Fibroblast of skin of left biceps (primary cell): ENCODE measurements around the gene SCRN1.
"Not testable (repeated sequence)": the region's sequence is repeated elsewhere in the genome, so short reads cannot be mapped to it uniquely, and the experiment has no call there.

Source experiments
- DNase-seq, 2 experiments: peaks; one replicate each; pipeline ENCODE4 v3.0.0-alpha.2; 2013; ENCODE audit warnings: low read depth in 2 of 2

SCRN1 gene

DNA sequence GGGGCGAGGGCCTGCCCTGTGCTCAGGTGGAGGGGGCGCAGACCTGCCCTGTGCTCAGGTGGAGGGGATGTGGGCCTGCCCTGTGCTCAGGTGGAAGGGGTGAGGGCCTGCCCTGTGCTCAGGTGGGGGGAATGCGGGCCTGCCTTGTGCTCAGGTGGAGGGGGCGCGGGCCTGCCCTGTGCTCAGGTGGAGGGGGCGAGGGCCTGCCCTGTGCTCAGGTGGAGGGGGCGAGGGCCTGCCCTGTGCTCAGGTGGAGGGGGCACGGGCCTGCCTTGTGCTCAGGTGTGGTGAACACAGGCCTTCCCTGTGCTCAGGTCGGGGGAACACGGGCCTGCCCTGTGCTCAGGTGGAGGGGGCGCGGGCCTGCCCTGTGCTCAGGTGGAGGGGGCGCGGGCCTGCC is 98.8 kb downstream of the SCRN1 start:
- not testable (repeated sequence) for DNase-seq

- DNase-seq = no peak
Measured at GRCh38 chr7:29890251-29890650, 99.3 kb downstream of the SCRN1 start.

GRCh38 chr7:29889288-29889687 is 100.3 kb downstream of the SCRN1 start:
- no peak for DNase-seq

- DNase-seq = no peak
Measured at GRCh38 chr7:29888006-29888405, 101.6 kb downstream of the SCRN1 start.

DNA sequence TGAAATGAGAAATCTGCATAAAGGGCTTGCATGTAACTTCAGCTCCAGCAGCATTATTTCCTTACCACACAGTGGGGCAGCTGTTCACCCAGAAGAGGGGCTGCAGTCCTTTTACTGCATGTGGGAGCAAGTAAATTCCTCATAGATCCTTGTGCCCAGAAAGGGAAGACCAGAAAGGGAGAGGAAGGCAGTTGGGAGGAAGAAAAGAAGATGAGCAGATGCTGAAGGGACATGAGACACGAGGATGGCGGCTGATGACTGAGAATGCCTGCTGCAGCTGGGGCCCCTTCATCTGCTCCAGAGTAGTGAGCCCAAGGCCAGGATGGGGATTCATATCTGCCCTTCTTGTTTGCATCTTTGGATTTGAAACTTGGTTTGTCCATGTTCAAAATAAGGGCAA is 102.8 kb downstream of the SCRN1 start:
- DNase-seq = no peak

- DNase-seq = no peak
Measured at GRCh38 chr7:29885626-29886025, 104.0 kb downstream of the SCRN1 start.

GRCh38 chr7:29884399-29885272 is 105.0 kb downstream of the SCRN1 start:
- DNase-seq = no peak

DNA sequence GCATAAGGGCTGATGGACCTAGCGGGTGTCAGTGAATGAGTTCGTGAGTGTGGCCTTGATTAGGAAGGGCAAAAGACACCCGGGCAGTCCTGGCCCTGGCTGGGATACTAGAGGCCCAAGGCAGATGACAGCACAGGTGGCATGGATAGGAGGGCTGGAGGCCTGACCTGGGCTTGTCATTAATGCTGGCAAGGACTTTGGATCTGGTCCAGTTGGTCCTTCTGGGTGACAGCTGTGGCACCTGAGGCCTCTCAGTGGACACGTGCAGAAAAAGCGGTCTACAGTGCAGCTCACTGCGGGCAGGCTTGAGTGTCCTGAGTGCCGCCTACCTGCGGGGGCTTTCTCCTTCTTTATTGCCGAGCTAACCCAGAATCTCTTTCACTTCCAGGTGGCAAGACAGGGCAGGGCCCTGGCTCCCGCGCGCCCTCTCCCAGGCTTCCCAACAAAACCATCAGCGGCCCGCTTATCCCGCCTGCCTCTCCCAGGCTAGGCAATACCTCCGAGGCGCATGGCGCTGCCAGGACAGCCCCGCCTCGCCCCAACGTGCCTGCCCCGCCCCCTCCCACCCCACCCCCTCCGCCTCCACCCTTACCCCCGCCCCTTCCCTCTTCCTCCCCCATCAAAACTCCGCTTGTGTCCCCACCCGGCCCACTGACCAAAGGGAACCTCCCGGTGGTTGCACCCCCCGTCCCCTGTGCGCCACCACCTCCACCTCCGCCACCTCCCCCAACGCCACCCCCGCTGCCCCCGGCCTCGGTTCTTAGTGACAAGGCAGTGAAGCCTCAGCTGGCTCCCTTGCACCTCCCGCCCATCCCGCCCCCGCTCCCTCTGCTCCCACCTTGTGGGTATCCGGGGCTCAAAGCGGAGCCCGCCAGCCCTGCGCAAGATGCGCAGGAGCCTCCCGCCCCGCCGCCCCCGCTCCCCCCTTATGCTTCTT is 105.9 kb downstream of the SCRN1 start:
- no peak for DNase-seq

GRCh38 chr7:29882481-29882880 is 107.1 kb downstream of the SCRN1 start:
- DNase-seq = no peak

DNA sequence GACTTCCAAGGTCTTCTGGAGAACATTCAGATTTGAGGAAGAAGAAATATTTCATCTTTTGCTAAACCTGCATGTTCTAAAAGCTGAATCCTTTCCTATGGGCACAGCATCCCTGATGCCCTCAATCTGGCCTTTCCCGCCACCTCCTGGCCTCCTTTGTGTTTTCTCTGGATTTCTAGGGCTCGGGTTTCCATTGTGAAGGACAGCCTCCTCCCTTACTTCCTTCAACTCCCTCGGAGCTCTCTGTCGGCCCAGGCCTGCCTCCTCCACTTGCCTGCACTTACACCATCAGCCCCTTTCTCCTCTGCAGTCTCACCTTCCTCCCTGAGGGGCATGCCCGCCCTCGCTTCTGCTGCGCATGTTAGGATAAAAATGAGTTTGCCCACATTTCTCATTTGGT is 107.9 kb downstream of the SCRN1 start:
- DNase-seq = no peak

GRCh38 chr7:29879609-29880008 is 110.0 kb downstream of the SCRN1 start:
- no peak for DNase-seq

DNA sequence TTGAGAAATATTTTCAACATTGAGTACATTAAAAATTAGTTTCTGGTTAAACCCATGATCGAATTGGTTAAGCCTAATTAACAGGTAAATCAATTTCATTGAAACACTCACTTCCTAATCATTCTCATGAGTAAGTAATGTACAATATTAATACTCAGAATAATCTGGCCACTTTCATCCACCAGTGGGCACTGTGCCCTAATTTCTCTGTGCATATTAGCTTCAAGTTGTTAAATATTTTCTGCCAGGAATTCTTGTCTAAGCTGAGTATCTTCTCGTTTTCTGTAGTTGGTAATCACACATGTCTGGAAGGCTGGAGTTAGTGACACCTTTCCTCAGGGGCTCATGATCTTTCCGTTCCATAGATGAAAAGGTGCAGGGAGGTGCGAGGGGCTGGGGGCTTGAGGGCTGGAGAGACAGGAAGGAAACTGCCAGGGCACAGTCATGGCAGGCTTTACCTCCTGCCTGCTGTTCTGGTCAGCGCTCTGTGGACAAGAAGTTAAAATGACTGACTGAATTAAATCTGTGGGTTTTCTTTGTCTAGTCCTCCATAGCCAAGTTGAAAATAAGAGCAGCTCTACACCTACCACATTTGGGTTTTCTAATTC is 111.4 kb downstream of the SCRN1 start:
- DNase-seq = no peak

- DNase-seq = no peak
Measured at GRCh38 chr7:29877196-29877595, 112.4 kb downstream of the SCRN1 start.

GRCh38 chr7:29875741-29876140 is 113.9 kb downstream of the SCRN1 start:
- no peak for DNase-seq

- DNase-seq = no peak
Measured at GRCh38 chr7:29873644-29874294, 115.8 kb downstream of the SCRN1 start.

DNA sequence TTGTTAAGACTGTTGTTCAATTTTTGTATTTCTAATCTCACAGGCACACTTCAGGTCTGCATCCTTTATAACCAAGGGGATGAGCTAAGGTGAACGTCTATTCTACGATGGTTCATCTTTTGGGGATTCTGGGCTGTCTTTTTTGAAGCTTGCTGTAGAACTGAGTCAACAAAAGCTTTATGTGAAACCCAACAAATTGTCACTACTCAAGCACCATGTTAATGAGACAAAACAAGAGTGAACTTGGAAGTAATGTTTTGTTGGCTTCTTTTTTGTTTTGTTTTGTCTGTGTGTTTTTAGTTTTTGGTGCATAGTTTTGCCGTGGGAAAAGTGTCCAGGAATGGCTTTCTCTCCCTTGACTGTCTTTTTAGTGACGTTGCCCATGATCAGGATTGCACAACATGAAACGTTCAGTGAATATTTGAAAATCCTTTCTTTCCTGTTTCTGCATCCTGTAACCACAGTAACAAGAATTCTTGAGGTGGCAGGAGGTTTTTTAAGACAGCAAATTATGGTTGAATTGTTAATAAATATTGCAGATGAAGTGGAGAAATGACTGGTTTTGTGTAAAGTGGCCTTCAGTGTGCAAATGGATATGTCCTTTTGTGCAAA is 117.7 kb downstream of the SCRN1 start:
- DNase-seq = peak; percentile 18 to 32
